Measurements from ENCODE around the gene APBA2. TPM values are rescaled to one million over a fixed set of nuclear protein-coding genes. Genes with fewer than 3 reads are reported as not detected.

Gene APBA2
- total RNA-seq, 2 donors from 2014 or later = 11.8 to 16.4 TPM

DNA sequence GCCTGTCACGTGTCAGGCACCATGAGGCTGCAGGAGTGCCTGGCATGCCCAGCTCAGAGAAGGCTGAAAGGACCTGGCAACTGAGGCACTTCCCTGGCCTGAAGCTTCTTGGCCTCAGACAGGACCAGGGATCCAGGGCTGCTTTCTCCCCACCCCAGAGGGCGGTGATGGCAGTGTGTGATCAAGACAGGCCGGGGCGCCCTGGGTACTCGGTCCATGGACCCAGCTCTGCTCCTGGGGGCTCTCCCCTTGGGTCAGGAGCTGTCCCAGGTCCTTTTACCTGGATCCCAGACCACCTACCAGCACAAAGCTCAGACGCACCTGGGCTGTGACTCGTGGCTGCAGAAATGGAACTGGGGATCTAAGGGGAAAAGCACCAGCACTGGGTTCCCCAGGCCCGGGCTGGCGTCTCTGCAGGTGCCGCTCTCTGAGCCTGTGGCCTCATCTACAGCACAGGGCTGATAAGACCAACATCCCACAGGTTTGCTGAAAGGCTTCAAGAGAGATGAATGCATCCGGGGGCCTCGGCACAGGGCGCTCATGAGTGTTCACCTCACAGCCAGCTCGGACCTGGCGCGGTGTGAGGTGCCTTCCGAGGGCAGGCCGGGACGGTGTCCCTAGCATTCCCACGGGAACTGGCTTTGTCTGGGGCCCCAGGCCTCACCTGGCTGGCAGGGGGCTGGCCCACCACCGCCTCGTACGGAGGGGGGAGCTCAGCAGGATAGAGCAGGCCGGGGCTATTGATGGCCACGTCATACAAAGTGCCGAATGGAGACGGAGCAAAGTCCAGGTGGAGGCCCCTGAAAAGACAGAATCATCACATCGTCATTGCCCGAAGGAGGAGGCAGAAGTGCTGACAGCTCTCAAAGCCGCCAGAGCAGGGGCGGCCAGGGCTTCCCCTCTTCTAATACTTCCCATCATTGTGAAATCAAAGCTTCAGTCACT, 250.2 kb downstream of the APBA2 start:
- ATAC-seq (no peak), DNase-seq (ENCODE audit: low spot score in 2 of 2) (no peak)
- no peak overlapping the region for H3K27ac Mint-ChIP-seq
- H3K9me3 Mint-ChIP-seq = no peaks in the 10 kb centered on the region
- H3K36me3 Mint-ChIP-seq = no peaks in the 10 kb centered on the region

DNA sequence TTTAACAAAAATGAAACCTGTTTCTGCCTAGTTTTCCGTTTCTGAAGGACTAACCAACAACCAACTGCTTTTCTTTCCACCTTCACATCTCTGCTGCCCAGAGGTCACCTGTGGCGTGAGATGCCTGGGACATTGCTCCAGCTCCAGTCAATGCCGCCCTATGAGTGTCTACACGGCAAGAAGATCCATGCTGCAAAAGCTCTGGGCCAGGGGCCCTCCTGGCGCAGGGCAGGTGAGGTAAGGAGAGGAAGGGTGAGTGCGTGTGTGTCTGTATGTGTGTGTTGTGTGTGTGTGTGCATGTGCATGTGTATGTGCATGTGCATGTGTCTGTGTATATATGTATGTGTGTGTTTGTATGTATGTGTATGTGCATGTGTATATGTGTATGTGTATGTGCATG, 252.5 kb downstream of the APBA2 start:
- Mint-ChIP-seq H3K27ac (no peak overlapping the region), H3K36me3 (no peaks in the 10 kb centered on the region)
- no peak for DNase-seq (ENCODE audit: low spot score in 2 of 2)

DNA sequence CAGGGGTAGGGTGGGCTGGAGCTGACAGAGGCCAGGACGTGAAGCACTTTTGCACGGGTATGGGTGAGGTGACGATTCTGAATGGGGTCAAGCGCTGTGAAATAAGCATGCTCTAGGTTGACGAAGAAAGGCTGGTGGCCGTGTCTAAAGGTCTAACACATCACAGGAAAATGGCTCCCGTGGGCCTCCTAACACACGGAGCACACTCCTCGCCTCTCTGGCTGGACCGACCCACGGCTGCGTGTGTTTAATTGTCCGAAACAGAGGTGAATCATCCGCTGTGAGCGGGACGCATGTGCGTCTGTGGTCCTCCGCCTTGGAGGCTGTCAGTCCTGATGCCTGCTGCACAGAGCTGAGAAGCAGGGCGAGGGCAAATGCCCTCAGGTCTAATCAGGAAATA, 253.3 kb downstream of the APBA2 start:
- ATAC-seq (no peak), DNase-seq (ENCODE audit: low spot score in 2 of 2) (no peak)
- Mint-ChIP-seq H3K27ac (no peak overlapping the region), H3K36me3 (no peaks in the 10 kb centered on the region), H3K9me3 (no peaks in the 10 kb centered on the region)

More for the DNA sequence above, 252.5 kb downstream of the APBA2 start:
- ATAC-seq = no peak
- H3K9me3 Mint-ChIP-seq = no peaks in the 10 kb centered on the region

DNA sequence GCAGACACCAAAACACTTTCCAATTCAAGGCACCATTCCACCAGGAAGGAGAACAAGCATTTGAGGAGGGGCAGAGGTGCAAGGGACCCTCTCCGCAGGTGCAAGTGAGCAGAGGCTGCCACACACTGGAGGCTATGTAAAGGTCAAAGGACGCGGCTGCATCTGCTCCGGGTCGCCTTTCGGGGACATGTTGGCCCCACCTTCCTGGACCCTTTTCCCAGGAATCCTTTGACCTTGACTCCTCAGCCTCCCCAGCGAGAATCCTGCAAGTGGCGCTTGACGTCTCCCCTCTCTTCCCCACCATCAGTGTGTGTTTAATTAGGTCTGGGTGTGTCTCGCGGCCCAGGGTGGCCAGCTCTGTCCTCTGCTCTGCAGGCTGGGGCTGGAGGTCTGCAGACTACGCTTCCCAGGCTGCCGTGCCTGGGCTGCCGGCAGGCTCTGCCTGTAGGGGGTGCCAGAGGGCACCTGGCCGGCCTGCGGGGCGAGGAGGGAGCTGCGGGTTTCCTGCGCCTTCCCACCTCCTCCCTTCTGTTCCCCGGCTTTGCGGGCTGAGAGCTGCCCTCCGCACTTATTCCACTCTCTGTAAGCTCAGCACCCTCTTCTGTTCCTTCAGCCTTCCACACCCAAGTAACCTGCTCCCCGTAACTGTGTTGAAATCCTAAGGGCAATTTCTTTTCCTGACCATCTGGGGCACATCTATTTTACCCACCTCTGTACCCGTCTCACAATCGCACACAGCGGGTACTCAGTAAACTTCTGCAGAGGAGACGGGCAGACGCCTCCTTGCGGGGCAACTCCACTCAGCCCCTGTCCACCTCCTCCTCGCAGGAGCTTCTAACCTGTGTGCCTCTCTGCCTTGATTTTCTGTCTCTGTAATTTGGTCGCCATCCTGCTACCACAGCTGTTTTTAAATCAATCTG, 254.0 kb downstream of the APBA2 start:
- peak overlapping the region in 1 of 2 donors; percentile 41 for H3K27ac Mint-ChIP-seq
- peak; percentile 83 to 86 for ATAC-seq
- no peaks in the 10 kb centered on the region for H3K9me3 Mint-ChIP-seq
- peak in 1 of 2 donors; percentile 80 for DNase-seq (ENCODE audit: low spot score in 2 of 2)
- no peaks in the 10 kb centered on the region for H3K36me3 Mint-ChIP-seq

DNA sequence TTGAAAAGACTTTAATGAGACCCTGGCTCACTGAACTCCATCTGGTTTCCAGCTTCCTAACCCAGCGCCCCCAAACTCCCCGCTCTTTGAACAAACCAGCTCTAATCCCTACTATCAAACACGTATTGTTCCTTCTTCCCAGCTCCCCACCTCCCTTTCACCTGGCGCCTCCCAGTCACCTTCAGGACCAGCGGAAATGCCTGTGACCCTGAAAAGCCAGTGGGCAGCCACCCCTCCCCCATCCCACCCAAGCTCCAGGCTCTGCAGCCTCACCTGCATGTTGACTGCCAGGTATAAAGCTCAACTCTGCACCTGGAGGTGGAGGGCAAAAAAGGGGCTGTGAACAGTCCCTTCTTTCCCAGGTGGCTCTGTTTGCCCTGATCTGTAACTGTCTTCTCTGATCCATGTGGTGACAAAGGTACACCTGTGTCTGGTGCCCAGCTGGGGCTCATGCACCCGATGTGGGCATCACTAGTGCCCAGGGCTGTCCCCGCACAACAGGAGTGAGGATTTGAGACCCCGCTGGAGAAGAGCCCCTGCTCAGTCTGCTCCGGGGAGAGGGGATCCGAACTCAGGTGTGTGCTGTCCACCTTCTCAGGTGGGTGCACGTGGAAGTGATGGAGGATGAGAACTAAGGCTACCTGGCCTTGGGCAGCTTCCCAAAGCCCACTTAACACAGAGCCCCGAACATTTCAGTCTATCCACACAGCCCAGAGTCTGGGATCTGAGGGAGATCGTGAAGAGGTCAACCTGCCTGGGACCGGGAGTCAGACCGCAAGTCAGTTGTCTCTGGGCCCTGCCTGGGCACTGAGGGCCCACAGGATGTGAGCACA, 254.9 kb downstream of the APBA2 start:
- Mint-ChIP-seq H3K9me3 (no peaks in the 10 kb centered on the region), H3K36me3 (no peaks in the 10 kb centered on the region), H3K27ac (no peak overlapping the region)
- DNase-seq (ENCODE audit: low spot score in 2 of 2) (no peak), ATAC-seq (no peak)

DNA sequence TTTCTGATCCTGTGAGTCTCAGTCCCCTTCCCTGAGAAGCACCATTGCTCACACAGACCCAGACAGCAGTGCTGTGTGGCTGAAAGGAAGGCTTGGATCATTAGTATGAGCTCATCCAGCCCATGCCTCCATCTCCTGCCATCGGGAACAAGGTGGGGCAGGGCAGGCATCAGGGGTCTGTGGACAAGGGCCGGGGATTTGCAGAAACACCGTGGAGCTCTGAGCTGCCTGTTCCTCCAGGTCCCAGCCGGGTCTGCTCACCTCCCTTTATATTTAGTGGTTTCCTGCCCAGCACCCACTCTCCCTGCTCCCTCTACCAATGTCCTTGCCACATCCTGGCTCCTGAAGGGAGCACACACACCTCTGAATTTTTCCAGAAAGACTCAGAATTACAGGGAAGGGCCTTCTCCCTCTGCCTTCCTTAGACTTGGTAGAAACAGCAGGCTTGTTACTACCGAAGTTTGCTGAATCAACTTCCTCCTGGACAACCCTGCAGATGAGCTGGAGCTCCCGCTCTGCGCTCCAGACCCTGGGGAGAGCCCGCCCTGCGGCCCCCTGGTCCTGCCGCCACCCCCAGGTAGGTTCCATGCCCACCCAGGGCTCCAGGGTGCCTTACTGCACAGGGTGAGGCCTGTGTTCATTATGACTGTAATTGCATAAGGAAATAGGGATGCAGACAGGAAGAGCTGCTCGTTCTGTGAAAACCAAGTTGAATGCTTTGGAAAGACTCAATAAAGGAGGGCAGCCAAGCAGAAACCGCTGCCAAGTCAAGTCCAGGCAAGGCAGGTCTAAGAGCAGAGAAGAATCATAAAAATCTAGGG, 255.7 kb downstream of the APBA2 start:
- DNase-seq (ENCODE audit: low spot score in 2 of 2) = no peak
- no peak for ATAC-seq
- Mint-ChIP-seq H3K27ac (no peak overlapping the region), H3K9me3 (no peaks in the 10 kb centered on the region), H3K36me3 (no peaks in the 10 kb centered on the region)

DNA sequence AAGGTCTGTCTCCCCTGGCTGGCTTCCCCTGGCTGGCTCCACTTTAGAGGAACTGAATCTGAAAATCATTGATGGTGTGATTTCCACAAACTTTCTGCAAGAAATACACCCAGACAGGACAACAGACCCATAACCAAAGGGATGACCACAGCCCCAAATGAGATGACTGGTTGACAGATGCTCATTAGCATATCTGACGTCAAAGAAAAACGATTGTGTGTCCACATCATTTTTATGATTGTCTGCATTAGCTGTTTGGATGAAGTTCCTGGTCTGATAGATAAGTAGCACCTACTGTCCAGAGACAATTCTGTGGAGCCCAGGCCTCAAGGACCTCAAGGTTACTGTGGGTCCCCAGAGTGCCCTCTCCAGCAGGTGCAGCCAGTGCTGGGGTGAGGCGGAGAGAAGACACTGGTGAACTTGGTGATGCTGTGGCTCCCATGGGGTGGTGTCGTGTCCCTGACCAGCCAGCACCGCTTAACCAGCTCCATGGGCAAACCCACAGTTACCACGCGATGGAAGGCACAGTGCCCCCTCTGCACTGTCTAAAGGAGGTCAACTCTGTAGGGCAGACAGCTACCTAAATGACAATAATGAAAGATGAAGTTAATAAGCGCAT, 256.5 kb downstream of the APBA2 start:
- no peak for ATAC-seq
- no peaks in the 10 kb centered on the region for H3K9me3 Mint-ChIP-seq
- no peak overlapping the region for H3K27ac Mint-ChIP-seq
- no peaks in the 10 kb centered on the region for H3K36me3 Mint-ChIP-seq
- no peak for DNase-seq (ENCODE audit: low spot score in 2 of 2)

DNA sequence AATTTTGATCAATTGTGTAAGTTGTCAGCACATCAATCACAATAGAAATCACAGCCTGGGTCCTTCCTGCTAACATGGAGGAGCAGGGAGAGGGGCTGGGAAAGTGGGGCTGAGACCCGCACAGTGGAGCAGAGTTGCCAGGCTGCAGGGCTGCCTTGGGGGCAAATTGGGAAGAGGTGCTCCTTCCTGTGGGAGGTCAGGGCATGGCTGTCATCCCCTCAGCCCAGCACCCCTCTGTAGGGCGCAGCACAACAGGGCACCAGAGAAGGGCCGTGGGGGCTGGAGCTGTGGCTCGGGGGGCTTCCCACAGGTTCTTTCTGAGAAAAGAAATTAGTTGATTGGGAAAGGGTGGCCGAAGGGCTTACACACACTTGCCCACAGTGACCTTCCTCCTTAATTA, 257.5 kb downstream of the APBA2 start:
- no peak for ATAC-seq

DNA sequence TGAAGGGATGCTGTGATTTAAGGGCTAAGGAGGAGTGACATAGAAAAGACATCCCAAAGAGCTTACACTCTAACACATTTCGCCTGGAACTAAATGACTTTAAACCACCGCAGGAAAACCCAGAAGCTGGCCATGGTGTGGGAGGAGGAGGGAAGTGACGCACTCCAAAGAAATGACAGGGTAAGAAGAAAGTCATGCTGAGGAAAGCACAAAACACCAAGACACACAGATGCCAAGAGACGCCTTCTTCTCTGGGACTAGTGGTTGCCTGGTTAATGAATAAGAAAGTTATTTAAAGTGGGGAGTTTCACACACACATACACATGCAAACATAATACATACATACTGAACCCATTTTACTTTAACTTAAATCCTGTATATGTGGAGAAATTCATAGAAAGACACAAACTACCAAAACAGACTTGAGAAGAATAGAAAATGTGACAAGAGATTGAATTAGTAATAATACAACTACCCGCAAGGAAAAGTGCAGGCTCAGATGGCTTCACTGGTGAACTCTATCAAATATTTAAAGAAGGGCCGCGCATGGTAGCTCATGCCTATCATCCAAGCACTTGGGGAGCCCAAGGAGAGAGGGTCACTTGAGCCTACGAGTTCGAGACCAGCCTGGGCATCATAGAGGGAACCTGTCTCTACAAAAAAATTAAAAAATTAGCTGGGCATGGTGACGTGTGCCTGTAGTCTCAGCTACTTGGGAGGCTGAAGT, 258.3 kb downstream of the APBA2 start:
- no peak overlapping the region for H3K27ac Mint-ChIP-seq
- no peak for ATAC-seq

More for the DNA sequence above, 257.5 kb downstream of the APBA2 start:
- Mint-ChIP-seq H3K9me3 (no peaks in the 10 kb centered on the region), H3K36me3 (no peaks in the 10 kb centered on the region), H3K27ac (no peak overlapping the region)
- no peak for DNase-seq (ENCODE audit: low spot score in 2 of 2)

DNA sequence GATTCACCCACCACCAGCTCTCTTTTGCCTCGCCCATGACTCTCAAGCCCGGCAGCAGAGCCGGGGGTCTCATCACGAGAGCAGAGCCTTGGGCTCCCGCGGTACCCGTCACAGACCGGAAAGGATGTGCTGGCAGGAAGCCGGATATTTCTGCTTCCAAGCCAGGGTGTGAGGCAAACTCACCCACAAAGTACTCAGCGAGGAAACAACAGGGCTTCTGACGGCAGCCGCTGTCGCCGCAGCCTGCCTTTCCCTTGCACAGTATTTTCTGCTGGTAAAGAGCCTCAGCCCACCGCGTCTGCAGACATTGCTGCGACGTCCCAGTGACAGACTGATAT, 263.9 kb downstream of the APBA2 start:
- H3K9me3 Mint-ChIP-seq = no peaks in the 10 kb centered on the region
- no peaks in the 10 kb centered on the region for H3K36me3 Mint-ChIP-seq
- ATAC-seq (no peak), DNase-seq (ENCODE audit: low spot score in 2 of 2) (no peak)
- no peak overlapping the region for H3K27ac Mint-ChIP-seq

More for the DNA sequence above, 258.3 kb downstream of the APBA2 start:
- Mint-ChIP-seq H3K36me3 (no peaks in the 10 kb centered on the region), H3K9me3 (no peaks in the 10 kb centered on the region)
- no peak for DNase-seq (ENCODE audit: low spot score in 2 of 2)

DNA sequence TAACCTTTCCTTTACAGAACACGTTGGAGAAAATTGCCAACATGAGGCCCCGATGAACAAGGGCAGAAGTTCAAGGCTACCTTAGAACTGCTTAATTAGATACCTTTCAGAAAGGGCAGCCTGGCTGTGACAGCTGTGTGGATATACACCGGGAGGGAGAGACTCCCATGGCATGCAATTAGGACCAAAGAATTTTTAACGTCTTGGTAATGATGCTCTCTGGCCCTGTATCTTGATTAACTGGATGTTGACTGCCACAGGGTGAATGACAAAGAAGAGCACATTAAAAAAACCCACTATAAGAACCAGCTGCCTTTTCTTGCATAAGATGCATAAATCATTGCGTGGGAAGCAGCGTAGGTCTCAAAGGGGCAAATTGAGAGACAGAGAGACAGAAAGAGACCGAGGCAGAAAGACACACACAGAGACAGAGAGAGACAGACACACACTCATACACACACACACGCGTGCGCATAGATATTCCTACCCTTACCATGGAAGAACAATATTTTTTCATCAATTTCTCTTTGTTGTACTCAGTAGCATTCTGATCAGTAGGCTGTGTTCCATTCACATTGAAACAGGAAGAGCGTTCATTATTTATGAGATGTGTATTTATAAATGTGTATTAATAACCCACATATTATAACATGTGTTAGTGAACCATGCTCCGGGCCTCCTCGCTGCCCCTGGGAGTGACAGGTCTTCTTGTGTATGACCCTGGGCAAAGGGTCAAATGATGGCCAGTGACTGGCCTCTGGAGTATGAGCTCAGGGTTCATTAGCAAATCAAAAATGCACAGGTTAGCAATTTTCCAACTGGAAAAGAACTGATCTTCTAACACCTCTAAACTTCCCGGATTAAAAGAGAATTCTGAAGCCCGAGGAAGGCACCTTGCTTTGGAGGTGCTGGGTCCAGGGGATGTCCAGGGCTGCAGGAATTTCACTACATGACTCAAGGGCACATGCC, 265.0 kb downstream of the APBA2 start:
- Mint-ChIP-seq H3K36me3 (no peaks in the 10 kb centered on the region), H3K27ac (no peak overlapping the region), H3K9me3 (no peaks in the 10 kb centered on the region)
- ATAC-seq (no peak), DNase-seq (ENCODE audit: low spot score in 2 of 2) (no peak)

DNA sequence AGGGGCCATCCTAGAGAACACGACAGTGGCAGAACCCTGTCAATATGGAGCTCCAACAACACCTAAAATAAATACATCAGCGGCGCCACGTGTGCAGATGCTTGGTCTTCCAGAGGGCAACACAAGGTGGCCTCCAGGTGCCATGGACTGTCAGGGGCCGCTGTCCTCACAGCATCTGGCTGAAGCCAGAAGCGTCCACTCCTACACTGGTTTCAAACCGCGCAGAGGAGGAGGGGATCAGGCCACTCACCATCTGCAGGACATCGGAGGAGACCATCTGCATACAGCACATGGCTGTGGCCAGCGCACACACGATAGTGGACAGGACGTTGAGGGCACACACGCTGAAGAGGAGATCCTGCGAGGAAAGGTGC, 265.7 kb downstream of the APBA2 start:
- no peak for ATAC-seq
- no peaks in the 10 kb centered on the region for H3K36me3 Mint-ChIP-seq
- no peak overlapping the region for H3K27ac Mint-ChIP-seq

DNA sequence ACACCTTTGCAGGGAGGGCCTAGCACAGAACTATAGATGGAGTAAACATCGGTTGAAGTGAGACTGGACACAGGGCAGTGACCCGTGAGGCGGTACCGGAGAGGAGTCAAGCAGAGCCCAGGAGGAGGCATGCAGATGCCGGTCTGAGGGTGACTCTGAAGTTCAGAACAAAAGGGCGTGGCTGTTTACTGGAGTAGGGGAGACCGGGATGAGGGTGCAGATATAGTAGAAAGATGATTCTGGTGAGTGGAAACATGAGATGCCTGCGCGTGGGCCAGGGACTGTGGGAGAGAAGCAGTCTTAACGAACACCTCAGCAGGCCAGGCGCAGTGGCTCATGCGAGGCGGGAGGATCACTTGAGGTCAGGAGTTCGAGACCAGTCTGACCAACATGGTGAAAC, 270.7 kb downstream of the APBA2 start:
- peaks cover 2 to 5% of the 10 kb centered on the region in 2 donors for H3K9me3 Mint-ChIP-seq
- peak overlapping the region in 1 of 2 donors; percentile 7 for H3K27ac Mint-ChIP-seq
- peaks cover 3% of the 10 kb centered on the region in 2 donors for H3K36me3 Mint-ChIP-seq
- ATAC-seq (no peak), DNase-seq (ENCODE audit: low spot score in 2 of 2) (no peak)

More for the DNA sequence above, 265.7 kb downstream of the APBA2 start:
- no peak for DNase-seq (ENCODE audit: low spot score in 2 of 2)
- no peaks in the 10 kb centered on the region for H3K9me3 Mint-ChIP-seq

Data from activated naive CD4-positive, alpha-beta T cell treated with anti-CD3 and anti-CD28 coated beads, Interleukin-2, amount 50 U/mL, for 72 hours (primary cell).